Brain microvascular endothelial cell (primary cell): Measurements from ENCODE around the gene CDK16.
A peak's percentile ranks its signal among the peaks of the same experiment; 100 is the strongest.

Source experiments
- DNase-seq: peaks from one replicate; pipeline ENCODE4 v3.0.0-alpha.2; 2020
- H3K27ac ChIP-seq: fragments of 250-450 bp; sonication (Bioruptor Pico); 2 replicates; pipeline ENCODE4 v1.5.1; 2020; ENCODE audit warnings: mild to moderate bottlenecking, moderate library complexity
- H3K27me3 ChIP-seq: fragments of 250-450 bp; sonication (Bioruptor Pico); replicated peaks from 2 replicates; pipeline ENCODE4 v1.5.1; 2020; ENCODE audit warnings: mild to moderate bottlenecking
- H3K36me3 ChIP-seq: fragments of 250-450 bp; sonication (Bioruptor Pico); replicated peaks from 2 replicates; pipeline ENCODE4 v1.5.1; 2020; ENCODE audit warnings: mild to moderate bottlenecking
- H3K4me3 ChIP-seq: 2 replicates; pipeline ENCODE4 v1.5.1; 2011; ENCODE audit warnings: low read depth, mild to moderate bottlenecking, control low read depth, low read length, moderate library complexity
- CTCF ChIP-seq: IDR thresholded peaks from 2 replicates; pipeline ENCODE4 v1.5.1; 2011; ENCODE audit warnings: low read depth, mild to moderate bottlenecking, moderate library complexity, low read length, control low read depth, inconsistent platforms; ENCODE audit errors: missing control alignments
- in situ Hi-C: cut with HindIII; loops from 2 replicates; pipeline ENCODE4 v1.10.0; 2017; ENCODE audit warnings: low sequenced_read_pairs, low pct_ligation_motif_present

CDK16 gene

GRCh38 chrX:47243351-47243750, 24.9 kb downstream of the CDK16 start:
- Histone ChIP-seq H3K4me3 (no peak overlapping the region), H3K36me3 (peaks cover 21% of the 10 kb centered on the region), H3K27ac (no peak overlapping the region), H3K27me3 (no peaks in the 10 kb centered on the region)
- no peak for TF ChIP-seq CTCF
- no peak for DNase-seq
- in situ Hi-C loops, result no loop called here

DNA sequence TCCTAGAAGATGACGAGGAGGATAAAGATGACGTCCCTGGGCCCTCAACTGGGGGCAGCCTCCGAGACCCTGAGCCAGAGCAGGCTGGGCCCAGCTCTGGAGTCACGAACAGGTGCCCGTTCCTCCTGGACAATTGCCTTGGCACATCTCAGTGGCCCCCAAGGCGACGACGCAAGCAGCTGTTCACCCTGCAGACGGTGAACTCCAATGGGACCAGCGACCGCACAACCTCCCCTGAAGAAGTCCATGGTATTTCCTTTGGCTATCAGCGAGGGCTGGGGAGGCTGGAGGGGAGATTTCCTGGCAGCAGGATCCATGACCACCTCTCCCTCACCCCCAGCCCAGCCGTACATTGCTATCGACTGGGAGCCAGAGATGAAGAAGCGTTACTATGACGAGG, 26.2 kb downstream of the CDK16 start:
- Histone ChIP-seq H3K4me3 (no peak overlapping the region), H3K36me3 (peaks cover 21% of the 10 kb centered on the region), H3K27me3 (no peaks in the 10 kb centered on the region), H3K27ac (no peak overlapping the region)
- no peak for DNase-seq
- in situ Hi-C loops, result no loop called here
- TF ChIP-seq CTCF, result no peak

- peaks cover 19% of the 10 kb centered on the region for H3K36me3 ChIP-seq
- no peak overlapping the region for H3K27ac ChIP-seq
- no peak for TF ChIP-seq CTCF
- no peaks in the 10 kb centered on the region for H3K27me3 ChIP-seq
- no peak for DNase-seq
- in situ Hi-C loops, result no loop called here
- no peak overlapping the region for H3K4me3 ChIP-seq
Observed at GRCh38 chrX:47245156-47245555, 26.7 kb downstream of the CDK16 start.

- Histone ChIP-seq H3K4me3 (no peak overlapping the region), H3K36me3 (peaks cover 9% of the 10 kb centered on the region), H3K27ac (peak overlapping the region; percentile 37), H3K27me3 (no peaks in the 10 kb centered on the region)
- peak; percentile 62 for DNase-seq
- in situ Hi-C loops, result no loop called here
- no peak for TF ChIP-seq CTCF
Observed at GRCh38 chrX:47247206-47247998, 28.9 kb downstream of the CDK16 start.

DNA sequence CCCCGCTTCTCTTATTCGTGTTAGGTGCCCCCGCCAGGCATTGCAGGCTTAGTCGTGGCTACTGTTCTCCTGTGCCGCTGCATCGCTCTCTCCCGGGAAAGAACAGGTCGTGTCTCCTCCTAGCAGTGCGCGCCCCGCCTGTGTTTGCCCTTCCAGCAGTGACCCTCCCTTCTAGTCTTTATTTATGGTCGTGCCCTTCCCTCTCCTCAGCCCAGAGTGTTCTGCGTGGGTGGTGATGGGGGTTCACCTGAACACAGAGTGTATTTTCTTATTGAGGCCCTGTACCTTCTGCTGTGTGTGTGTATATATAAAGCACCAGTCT, 29.5 kb downstream of the CDK16 start:
- no peak for DNase-seq
- peaks cover 9% of the 10 kb centered on the region for H3K36me3 ChIP-seq
- H3K27ac ChIP-seq, result no peak overlapping the region
- no peak overlapping the region for H3K4me3 ChIP-seq
- in situ Hi-C loops, result no loop called here
- H3K27me3 ChIP-seq, result no peaks in the 10 kb centered on the region
- no peak for TF ChIP-seq CTCF

GRCh38 chrX:47248576-47248975, 30.1 kb downstream of the CDK16 start:
- H3K36me3 ChIP-seq, result peaks cover 7% of the 10 kb centered on the region
- in situ Hi-C loops, result no loop called here
- H3K27me3 ChIP-seq, result no peaks in the 10 kb centered on the region
- no peak overlapping the region for H3K4me3 ChIP-seq
- H3K27ac ChIP-seq, result no peak overlapping the region
- no peak for TF ChIP-seq CTCF
- no peak for DNase-seq
